Psoas muscle (tissue), 8 donors: ENCODE results near the gene ZNF107. TPM values are rescaled to one million over a fixed set of nuclear protein-coding genes. Genes with fewer than 3 reads are reported as not detected.
"Not testable (repeated sequence)": the region's sequence is repeated elsewhere in the genome, so short reads cannot be mapped to it uniquely, and the experiment has no call there.

Experiments used
- ATAC-seq, 4 donors: fragments of 200-7000 bp; cut with Tn5 transposase; one replicate each; pipeline ENCODE4 v1.9.1; 2020; ENCODE audit warnings: moderate library complexity in 3 of 4, mild to moderate bottlenecking in 2 of 4
- DNase-seq, 2 donors: peaks; one replicate each; pipeline ENCODE4 v3.0.0-alpha.2; 2020
- H3K27ac ChIP-seq: fragments of 200-600 bp; one replicate; pipeline ENCODE4 v1.8.0; 2022
- H3K27me3 ChIP-seq, 3 donors: fragments of 200-600 bp in 1 of 3; one replicate each; pipeline versions ENCODE4 v1.6.1 to v1.8.0; 2013 to 2022; ENCODE audit warnings: low read length in 2 of 3, mild to moderate bottlenecking in 2 of 3, moderate library complexity in 1 of 3; ENCODE audit not compliant: insufficient read depth in 3 of 3
- H3K36me3 ChIP-seq, 2 donors: fragments of 200-600 bp in 1 of 2; one replicate each; pipeline versions ENCODE4 v1.6.1 to v1.8.0; 2013 to 2022; ENCODE audit warnings: low read depth in 1 of 2, mild to moderate bottlenecking in 1 of 2, moderate library complexity in 1 of 2; ENCODE audit not compliant: insufficient read depth in 1 of 2
- H3K4me1 ChIP-seq: fragments of 200-600 bp; one replicate; pipeline ENCODE4 v1.8.0; 2022
- H3K4me3 ChIP-seq: fragments of 200-600 bp; one replicate; pipeline ENCODE4 v1.8.0; 2022; ENCODE audit warnings: mild to moderate bottlenecking
- H3K9me3 ChIP-seq: fragments of 200-600 bp; one replicate; pipeline ENCODE4 v1.8.0; 2022
- CTCF ChIP-seq: fragments of 200-600 bp; IDR thresholded peaks from one replicate; pipeline ENCODE4 v1.8.0; 2022; ENCODE audit warnings: antibody characterized with exemption
- WGBS, 3 donors: extraction: QIAGEN DNeasy Blood & Tissue Kit; methylation state at CpG; one replicate each; pipeline versions ENCODE4 v1.1.6 to v1.1.7; 2013; 5-methylcytosine and 5-hydroxymethylcytosine counted together
- intact Hi-C, 2 donors: fragments of 100-400 bp; cut with DNase I; formaldehyde crosslinking; loops; one replicate each; pipeline versions ENCODE4 v1.11.0 to v1.14.2; 2022
- polyA plus RNA-seq, 3 donors: library from polyadenylated mRNA; stranded (reverse); fragments of 200-250 nt; gene quantifications; one replicate each; pipeline ENCODE4 v1.2.3, GENCODE V29; 2013
- total RNA-seq, 4 donors: library from RNA; stranded (reverse); fragmentation: NEBNext Ultra II Directional in 2 of 4; extraction: Animal tissue kit (Norgen Biotek cat#: 25700) in 2 of 4; gene quantifications; one replicate each; pipeline versions ENCODE4 v1.2.1 to v1.2.4, GENCODE V29; 2021 to 2023
- donor health status: healthy with polysubstance abuse.
- donor health status: DM: no; HTN: no; CAD: no; lungs with moderate emphysema.
- donor health status: Bipolar disorder and iron deficiency.
- donor health status: healthy.
- donor health status: DM: yes; HTN: yes; CAD: no.
- donor health status: DM: no; HTN: no; CAD: no.
- donor health status: DM: no; HTN: no; CAD: no.
- donor health status: DM: yes; HTN: yes; CAD: no.

The ZNF107 gene
- total and polyA plus RNA-seq, 7 donors: 0.38 to 1.4 (median 1.2) TPM

GRCh38 chr7:64656489-64656888, 9.4 kb upstream of the ZNF107 start:
- DNase-seq (no peak), ATAC-seq (no peak)
- Histone ChIP-seq H3K36me3 (no peaks in the 10 kb centered on the region), H3K4me3 (no peak overlapping the region), H3K9me3 (no peaks in the 10 kb centered on the region), H3K27ac (no peak overlapping the region), H3K4me1 (no peaks in the 10 kb centered on the region), H3K27me3 (no peaks in the 10 kb centered on the region)
- 85 to 89% (median 86%) methylated on average over 3 of the region's 3 CpGs for WGBS, 3 donors
- no peak for TF ChIP-seq CTCF
- intact Hi-C loops: no loop called here

GRCh38 chr7:64662091-64662490, 3.8 kb upstream of the ZNF107 start:
- H3K27ac ChIP-seq, H3K4me3 ChIP-seq, H3K27me3 ChIP-seq, H3K36me3 ChIP-seq, ATAC-seq, H3K9me3 ChIP-seq, intact Hi-C loops, DNase-seq, H3K4me1 ChIP-seq: not testable (repeated sequence)
- 93 to 98% (median 97%) methylated on average over 5 of the region's 5 CpGs for WGBS, 3 donors

- Histone ChIP-seq H3K36me3 (peaks cover 0 to 3% of the 10 kb centered on the region in 2 donors), H3K4me3 (peak overlapping the region; percentile 89), H3K9me3 (no peaks in the 10 kb centered on the region), H3K27me3 (no peaks in the 10 kb centered on the region), H3K4me1 (peaks cover 11% of the 10 kb centered on the region), H3K27ac (peak overlapping the region; percentile 72)
- ATAC-seq (no peak), DNase-seq (no peak)
- 46 to 61% (median 59%) methylated on average over 2 of the region's 2 CpGs for WGBS, 3 donors
- intact Hi-C loops: no loop called here
- TF ChIP-seq CTCF: no peak
These were observed 724 bp downstream of the ZNF107 start for GRCh38 chr7:64666663-64667050.

- Histone ChIP-seq H3K27me3 (no peaks in the 10 kb centered on the region), H3K36me3 (peaks cover 0 to 3% of the 10 kb centered on the region in 2 donors), H3K9me3 (no peaks in the 10 kb centered on the region), H3K27ac (no peak overlapping the region), H3K4me3 (no peak overlapping the region), H3K4me1 (peaks cover 11% of the 10 kb centered on the region)
- TF ChIP-seq CTCF: no peak
- 85 to 86% (median 86%) methylated on average over 2 of the region's 2 CpGs for WGBS, 3 donors
- ATAC-seq (no peak), DNase-seq (no peak)
- intact Hi-C loops: no loop called here
These were observed 1.4 kb downstream of the ZNF107 start for GRCh38 chr7:64667311-64667710.

- TF ChIP-seq CTCF: no peak
- intact Hi-C loops: no loop called here
- no peaks in the 10 kb centered on the region for H3K9me3 ChIP-seq
- peaks cover 1% of the 10 kb centered on the region for H3K4me1 ChIP-seq
- H3K36me3 ChIP-seq: peaks cover 0 to 3% of the 10 kb centered on the region in 2 donors
- WGBS, 3 donors: 93 to 99% (median 97%) methylated on average over 8 of the region's 8 CpGs
- no peak overlapping the region for H3K4me3 ChIP-seq
- ATAC-seq (no peak), DNase-seq (no peak)
- H3K27me3 ChIP-seq: no peaks in the 10 kb centered on the region
- no peak overlapping the region for H3K27ac ChIP-seq
These were observed 6.5 kb downstream of the ZNF107 start for GRCh38 chr7:64672414-64672813.
